AG08396 (cell line): Measurements from ENCODE around the gene BID.

Experiments used
- DNase-seq: peaks from one replicate; pipeline ENCODE4 v3.0.0; 2012; ENCODE audit warnings: low spot score, mixed read lengths

Gene BID

DNA sequence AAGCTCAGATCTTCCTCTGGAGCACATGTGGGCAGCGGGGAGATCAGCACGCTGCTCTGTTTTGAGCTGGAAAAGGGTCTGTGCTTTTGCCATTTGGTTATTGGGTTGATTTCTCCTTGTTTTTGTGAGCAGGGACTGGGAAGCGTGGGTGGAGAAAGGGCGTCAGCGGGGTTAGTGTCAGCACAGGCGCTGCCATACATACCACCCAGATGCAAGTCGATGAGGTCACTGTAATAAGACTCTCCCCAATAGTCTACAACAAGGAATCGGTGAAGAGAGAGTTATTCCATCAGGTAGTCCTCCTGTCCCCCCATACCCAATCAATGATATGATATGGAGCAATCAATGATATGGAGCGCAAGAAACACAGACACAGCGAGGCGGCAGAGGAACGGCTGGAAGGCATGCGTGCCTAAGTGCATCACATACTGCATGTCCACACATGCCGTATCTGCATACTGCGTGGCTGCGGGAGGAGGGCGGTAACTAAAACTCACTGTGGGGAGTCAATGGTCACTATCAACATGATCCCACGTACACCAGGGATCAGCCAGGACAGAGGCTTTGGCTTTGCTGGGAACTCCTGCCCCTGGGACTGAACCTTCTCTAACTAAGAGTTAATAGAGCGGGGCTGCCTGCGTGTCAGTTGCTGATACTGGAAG lies 29.5 kb upstream of the BID start:
- DNase-seq, result no peak

DNA sequence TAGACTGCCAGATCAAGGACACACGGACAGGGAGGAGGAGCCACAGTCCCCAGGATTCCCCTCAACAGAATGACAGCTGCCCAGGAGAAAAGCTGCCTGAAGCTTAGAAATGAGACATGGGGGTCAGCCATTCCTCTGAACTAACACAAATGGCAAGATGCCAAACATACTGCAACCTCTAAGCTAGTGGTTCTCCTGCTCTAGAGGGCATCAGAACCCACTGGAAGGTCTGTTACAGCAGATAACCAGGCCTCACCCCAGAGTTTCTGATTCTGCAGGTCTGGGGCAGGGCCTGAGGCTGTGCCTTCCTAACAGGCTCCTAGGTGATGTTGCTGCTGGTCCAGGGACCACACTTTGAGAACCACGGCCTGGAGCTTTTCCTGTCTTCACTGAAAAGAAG lies 28.6 kb upstream of the BID start:
- no peak for DNase-seq

DNA sequence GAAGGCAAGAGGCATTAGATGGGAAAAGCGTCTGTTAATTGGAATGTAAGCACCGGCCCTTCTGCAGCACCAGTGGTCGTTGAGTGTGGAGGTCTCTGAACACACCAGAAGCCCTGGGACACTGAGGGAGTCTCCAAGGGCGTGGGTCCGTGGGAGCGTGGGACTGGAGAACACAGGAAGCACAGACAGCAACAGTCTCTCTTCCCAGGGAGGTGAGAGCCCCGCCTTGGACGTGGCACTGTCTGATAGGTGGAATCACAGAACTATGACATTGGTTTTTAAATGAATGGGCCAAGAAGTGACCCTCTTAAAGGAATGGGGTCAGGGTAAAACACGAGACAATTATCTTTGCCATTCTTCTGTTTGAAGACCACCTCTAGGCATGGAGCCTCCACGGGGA lies 28.1 kb upstream of the BID start:
- no peak for DNase-seq

DNA sequence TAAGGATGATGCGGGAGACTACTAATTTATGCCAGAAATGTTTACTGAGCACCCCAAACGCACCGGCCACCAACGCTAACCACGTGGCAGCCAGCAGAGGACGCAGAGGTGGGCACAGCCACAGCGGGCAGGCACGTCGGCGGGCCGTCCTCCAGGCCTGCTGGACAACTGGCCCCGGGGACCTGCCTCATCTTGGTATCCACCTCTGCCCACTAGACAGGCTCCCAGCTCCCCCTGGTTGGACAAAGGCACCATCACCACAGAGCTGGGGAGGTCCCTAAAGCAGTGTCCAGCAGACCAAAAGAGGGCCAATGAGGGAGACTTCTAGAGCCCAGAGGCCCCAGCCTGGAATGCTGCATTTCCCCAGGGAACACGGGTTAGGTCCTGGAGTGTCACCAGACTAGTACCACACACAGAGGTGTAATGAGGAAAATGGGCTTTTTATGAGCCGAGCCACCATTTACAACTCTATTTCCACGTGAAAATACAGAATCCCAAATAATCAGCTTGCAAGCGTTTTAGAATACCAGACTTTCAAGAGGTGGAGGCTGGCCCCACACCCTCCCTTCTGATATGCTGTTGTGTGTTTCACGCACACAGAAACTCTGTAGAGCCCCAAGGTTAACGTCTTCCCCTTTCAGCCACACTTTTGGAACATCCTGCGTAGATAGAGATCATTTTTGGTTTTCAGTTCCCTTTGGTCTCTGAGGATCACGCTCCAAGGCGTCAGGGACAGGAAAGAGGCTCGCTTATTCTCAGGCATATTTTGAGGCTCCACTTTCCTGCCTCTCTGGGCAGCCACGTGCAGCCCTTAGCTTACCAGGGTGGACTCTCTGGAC lies 23.7 kb upstream of the BID start:
- DNase-seq, result no peak

DNA sequence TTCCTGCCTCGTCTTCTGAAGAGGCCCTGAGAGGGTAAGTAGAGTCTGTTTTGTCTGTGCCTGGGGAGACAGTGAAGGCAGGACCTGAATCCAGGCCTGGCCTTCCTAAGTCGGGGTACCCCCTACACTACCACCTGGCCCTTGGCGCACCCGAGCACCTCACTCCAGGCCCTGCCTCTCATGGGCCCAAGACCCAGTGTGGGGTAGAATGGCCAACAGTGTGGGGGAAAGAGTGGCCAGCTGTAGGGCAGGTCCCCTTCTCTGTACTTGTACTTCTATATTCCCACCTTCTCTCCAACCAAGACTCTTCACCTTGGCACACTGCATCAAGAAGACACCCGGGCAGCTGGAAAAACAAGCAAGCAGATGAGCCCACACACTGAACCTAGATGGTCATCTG lies 22.4 kb upstream of the BID start:
- no peak for DNase-seq

DNA sequence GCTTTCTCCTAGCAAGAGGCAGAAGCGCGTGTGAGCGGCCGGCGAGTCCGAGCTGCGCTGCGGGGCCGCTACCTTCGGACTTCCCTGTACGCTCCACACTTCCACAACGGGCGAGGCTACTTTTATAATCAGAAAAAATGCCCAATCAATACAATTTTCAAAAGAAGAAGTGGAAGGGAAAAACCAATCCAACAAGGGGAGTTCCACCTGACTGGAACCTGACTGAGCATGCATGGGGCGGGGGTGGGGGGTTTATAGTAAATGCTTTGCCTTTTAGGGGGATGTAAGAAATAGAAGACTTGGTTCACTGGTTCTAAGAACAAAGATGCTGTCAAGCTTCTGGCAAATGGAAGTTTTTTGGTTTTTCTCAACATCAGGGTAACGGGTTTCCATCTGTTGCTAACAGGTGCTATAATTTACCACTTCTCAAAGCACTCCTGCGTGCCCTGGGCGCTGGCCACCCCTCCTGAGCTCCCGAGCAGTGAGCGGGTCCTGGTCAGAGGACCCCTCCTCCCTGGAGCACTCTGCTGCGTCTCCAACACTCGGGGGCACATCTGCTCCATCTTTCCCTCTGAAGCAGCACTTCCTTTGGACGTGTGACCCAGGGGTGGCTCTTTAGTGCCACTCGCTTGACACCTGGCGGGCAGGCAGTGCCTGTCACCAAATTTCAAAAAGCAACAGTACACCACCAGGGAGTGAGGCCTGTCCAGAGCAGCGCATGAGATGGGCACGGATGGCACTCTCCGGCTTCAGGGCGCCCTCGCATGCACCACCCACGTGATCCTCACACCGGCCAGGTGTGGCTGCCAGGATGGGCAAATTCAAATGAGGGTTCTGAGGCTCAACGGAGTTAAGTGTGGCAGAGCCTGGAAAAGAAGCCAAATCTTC lies 21.6 kb upstream of the BID start:
- no peak for DNase-seq

DNA sequence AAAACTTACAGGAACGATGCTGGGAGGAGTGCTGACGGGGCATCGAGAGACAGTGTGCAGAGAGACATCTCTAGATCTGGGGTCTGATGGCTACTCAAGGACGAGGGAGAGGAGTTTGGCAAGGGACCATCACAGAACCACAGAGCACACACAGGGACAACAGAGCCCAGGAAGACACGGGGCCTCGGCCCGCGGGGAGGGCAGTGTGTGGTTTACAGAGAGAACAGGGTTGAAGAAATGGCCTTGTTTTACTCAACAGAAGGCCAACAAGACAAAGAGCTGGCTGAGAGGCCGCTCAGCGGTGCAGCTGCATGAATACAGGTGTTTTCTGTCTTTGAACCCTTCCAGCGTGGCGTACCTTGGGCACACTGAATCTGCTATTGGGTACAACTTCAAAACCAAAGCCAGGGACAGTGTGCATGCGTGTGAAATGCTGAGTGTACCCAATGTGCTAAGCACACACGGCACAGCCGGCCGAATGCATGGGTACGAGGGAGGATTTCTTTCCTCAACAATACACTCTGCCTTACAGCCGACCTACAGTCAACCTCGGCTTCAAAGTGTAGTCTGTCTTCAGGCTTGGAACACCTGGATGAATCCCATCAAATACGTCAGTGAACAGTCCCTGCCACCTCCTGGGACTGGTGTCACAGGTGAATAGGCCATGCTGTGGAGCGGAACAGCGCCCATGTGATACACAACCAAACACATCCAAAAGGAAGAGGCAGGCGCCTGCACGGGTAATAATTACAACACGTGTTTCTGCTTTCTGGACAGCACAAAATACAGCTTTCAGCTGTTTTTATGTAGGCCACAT lies 20.7 kb upstream of the BID start:
- no peak for DNase-seq

DNA sequence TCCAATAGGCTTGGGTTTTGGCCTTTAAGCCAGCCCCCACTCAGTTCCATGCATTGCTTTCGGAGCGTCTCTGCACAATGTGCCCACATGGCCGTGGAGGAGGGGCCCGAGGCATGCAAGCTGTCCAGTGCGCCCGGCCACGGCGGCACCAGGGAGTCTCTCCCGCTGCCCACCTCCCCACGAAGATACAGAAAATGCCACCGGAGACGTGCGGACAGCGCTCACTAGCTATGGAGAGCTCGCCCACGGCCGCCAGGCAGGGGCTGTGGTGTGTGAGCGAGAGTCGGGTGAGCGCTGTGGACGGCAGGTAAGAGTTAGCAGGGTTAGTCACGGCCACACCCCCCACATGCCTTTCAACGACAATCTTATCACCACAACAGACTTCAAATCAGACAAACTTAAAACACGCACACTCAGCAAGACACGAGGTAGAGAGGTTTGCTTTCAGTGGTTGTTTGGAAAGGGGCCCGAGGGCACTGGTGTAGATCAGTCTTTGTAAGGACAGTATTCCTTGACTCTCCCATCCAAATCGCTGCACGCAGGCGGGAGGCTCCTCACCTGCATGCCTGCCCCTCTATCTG lies 18.7 kb upstream of the BID start:
- no peak for DNase-seq

DNA sequence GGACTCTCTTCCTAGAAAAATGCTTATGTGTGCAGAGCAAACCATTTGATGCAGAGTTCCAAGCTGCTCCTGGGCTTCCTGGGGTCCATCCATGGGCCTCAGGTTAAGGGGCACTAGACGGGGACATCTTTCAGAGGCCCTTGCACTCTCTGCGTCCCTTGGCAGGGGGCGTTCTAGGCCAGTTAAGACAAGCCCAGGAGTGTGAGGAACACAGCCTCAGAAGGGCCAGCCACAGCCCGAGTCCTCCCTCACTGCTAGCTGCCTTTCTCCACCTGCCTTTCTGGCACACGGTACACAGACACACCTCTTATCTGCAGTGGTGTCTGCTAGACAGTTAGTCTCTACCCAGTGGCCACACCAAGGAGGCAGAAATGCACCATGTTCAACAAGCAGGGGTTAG lies 18.0 kb upstream of the BID start:
- no peak for DNase-seq

DNA sequence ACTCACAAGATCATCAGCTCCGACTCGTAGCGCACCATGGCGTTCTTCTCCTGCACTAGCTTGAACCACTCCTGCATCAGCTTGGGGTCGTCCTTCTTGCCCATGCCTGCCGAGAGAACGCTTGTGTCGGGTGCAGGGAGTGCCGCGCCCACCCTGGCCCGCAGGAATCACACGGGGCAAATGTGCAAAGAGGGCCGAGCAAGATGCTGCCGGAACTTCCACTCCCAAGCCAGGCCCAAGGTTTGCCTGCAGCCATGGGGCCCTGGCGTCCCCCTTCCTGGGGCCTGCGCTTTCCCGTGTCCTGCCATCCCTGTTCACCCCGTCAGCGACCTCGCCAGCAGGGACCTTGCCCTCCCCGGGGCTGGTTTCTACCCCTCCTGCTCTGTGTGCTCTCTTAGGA lies 16.9 kb upstream of the BID start:
- no peak for DNase-seq

DNA sequence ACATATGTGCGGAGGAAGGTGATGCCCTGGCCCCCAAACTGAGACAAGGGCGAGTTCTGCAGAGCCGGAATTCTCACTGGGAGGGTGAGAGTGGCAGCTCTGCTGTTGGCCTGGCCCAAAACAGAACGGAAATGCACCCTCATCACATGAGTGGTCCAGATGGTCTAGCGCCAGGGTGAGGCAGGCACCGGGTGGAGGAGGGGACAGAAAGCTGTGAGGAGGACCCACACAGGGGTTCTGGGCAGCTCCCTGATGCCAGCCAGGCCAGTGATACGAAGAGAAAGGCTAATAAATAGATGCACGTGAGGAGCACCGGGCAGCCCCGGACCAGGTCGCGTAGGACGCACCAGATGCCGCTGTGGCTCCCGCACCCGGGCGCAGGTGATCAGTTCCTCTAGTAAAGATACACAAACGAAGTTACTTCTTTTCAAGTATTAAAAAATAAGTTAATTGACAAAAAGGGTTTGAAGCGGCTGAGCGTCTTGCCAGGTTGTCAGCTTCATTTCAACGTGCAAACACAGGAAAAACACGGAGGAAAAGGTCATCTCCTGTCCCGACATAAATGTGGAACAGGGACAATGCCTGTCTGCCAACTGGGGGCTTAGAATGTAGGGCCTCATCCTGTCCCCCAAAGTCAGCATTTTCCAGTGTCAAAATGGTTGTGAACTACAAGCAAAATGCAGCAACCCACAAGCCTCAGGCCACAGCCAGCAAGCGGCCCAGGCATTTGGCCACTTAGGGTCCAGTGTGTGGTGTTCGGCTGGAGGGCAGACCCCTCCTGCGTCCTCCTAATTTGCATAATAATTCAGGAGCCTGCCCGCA lies 15.3 kb upstream of the BID start:
- no peak for DNase-seq

DNA sequence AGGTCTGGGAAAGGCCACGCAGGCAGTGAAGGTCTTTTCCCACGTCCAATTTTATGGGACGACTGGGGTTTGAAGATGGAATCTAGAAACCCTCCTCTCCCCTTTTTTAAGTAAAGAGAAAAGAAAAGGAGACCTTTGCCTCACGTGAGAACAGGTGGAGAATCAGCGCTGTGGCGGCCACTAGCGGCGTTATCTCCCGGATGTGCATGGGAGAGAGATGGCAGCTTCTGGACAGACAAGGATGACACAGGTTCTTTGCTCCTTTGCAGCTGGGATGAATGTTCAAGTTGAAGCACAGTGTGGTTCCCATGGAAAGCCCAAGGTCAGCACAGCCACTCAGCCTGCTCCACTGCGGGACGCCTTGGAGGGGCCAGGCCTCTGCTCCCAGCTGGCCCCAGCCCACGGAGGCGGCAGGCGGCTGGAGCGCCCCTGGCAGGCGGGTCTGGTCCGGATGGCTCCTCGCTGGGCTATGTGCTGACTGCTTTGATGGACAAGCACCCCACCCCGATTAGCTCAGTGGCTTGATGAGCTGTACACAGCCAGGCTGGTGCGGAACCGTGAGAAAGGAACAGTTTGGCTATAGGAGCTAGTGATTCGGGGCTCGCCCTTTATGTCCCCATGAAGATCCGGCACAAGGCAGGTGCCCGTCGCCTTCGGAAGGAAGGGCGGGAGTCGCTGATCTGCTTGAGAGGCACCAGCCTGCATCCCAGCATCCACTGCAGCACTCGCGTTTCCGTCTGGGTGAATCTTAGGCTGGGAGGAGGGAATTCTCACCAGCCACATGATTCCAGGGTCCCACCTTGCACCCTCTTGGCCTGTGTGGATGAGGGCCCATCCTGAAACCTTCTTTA lies 14.5 kb upstream of the BID start:
- no peak for DNase-seq

DNA sequence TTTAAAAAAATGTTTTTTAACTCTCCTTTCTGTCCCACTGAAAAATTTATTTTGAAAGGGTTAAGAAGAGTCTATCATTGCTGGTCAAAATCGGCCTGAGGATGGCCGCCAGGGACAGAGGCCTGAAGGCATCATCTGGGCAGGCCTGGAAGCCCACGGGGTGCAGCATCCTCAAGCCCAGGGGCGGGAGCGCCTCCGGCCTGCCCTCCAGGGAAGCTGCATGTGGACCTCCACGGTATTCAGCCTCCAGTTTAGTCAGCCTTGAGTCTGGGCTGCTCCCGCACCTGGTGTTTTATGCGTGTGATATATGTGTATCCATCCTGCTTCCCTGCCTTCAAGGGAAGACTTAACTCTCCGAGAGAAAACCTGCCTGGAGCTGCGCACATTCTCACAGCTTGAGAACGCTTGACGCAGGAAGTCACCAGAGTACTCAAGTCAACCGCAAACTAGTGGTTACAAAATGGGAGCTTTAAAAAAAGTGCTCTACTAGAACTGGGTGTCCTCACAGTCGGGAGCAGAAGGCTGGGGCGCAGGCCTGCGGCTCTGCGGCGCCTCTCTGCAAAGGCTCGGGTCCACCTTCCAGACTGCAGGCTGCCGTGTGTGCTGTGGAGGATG lies 13.6 kb upstream of the BID start:
- DNase-seq, result no peak

DNA sequence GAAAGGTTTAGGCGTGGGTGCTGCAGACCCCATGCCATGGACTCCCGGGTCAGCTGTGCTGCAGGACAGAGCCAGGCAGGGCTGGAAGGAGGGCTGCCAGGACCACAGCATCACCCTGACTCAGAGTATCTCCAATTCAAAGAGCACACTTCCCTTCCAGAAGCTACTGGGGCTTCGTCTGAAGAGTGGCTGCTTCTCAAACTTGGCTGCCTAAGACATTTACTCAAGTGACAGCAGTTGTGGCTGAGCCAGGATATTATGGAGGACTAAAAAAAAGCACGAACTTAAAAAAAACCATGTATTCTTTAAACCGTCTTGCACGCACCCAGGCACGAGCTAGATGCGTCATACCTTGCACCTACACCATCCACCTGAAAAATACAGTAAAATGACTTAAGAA lies 13.0 kb upstream of the BID start:
- DNase-seq, result no peak

DNA sequence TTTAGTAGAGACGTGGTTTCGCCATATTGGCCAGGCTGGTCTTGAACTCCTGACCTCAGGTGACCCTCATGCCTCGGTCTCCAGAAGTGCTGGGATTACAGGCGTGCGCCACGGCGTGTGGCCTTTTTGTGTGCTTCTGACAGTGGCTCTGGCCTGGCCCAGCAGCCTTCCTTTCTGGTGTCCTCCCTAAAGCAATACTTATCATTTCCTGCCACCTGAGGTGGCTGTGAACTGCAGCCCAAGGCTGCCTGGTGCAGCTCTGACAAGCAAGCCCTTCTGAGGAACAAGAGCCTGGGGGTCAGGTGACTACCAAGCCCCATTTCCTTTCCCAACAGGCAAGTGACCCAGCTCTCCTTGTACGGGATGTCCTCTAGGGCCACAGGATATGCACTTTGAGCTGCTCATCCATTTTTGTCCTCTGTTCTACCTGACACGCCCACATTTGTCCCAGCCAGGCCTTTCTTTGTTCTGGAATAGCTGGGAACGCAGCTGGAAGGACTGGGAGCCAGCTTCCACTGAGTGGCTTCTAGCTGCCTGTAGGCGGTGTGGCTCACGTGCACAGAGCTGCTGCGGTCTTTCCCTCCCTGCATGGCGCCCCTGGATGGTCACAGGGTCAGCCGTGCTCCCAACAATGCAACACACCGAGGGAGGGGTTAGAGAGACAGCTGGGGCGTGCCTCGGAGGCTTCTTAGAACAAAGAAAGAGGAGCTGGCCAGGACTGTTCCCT lies 12.3 kb upstream of the BID start:
- DNase-seq, result no peak

DNA sequence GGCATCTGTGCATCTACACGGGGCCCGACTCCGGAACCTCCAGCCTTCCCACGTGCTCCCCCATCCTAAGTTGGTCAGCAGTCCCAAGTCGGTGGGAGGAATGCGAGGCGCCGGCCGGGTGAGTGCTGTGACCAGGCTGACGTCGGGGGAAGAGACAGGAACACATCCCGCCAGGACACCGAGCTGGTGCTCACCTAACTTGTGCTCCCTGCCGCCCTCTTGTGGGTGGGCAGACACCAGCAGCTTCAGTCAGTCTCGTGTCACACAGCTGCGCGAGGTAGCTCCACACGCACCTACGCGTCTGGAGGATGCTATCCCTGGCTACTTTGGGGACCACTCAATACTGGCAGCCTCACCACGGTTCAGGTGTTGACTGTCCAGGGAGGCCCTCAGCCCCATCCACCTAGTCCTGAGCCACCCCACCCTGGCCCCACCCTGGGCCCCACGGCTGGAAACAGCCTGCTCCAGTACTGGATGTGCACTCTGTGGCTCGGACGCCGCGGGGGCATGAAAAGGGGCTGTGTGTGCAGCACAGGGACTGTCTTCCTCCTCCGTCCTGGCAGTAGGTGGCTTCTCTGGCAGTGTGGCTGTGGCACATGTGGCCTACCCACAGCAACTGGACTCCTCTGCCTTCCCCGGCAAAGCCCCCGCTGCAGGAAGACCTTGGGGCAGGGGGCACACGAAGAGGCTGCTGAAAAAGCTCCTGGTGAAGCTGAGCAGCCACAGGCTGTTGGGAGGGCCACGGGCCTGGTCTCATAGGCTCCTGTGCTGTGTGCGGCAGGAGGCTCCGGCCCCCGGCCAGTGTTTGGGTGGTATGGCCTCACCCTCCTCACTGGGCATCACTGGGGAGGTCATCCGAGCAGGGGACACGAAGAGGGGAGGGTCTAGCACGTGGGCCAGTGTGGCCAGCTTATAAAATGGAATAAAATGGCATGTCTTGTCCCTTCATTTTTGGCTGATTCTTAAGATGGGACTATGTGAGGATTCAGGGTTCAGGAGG lies 11.2 kb upstream of the BID start:
- DNase-seq, result peak; percentile 59

DNA sequence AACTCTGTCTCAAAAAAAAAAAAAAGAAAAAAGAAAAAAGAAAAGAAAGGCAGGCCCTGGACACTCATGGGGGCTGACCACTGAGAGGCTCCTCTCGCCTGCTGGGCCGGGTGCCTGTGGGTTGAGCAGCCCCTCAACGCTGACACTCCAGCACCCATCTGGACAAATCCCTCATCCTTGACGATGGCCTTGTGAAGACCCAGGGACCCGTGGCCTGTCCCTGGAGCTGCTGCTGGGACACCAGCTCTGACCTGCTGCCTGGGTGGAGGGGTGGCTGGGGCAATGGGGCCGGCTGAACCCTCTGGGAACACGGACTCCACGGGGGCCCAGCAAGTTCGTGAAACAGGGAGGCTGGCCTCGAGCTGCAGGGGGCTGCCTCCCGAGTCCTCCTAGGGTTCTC lies 10.5 kb upstream of the BID start:
- DNase-seq, result no peak
